Ovary (tissue), 9 donors: ENCODE measurements around the gene PAF1. TPM values are rescaled to one million over a fixed set of nuclear protein-coding genes. Genes with fewer than 3 reads are reported as not detected.

Source experiments
- DNase-seq, 5 donors: peaks; one replicate each; pipeline ENCODE4 v3.0.0-alpha.2; 2019 to 2020
- H3K27ac ChIP-seq, 2 donors: fragments of 200-600 bp; one replicate each; pipeline versions ENCODE4 v1.5.1 to v1.8.0; 2019 to 2022
- H3K27me3 ChIP-seq: fragments of 200-600 bp; one replicate; pipeline ENCODE4 v1.8.0; 2022
- H3K36me3 ChIP-seq: fragments of 200-600 bp; sonication (generic); one replicate; pipeline ENCODE4 v1.5.1; 2019
- H3K4me1 ChIP-seq: one replicate; pipeline ENCODE4 v1.8.1; 2013; ENCODE audit warnings: mild to moderate bottlenecking, moderate library complexity; ENCODE audit not compliant: insufficient read depth
- H3K4me3 ChIP-seq: fragments of 200-600 bp; sonication (generic); one replicate; pipeline ENCODE4 v1.5.1; 2017
- H3K9me3 ChIP-seq, 2 donors: fragments of 200-600 bp in 1 of 2; sonication (generic) in 1 of 2; one replicate each; pipeline versions ENCODE4 v1.5.1 to v1.8.1; 2013 to 2019; ENCODE audit warnings: mild to moderate bottlenecking in 1 of 2, moderate library complexity in 1 of 2
- CTCF ChIP-seq, 3 donors: fragments of 450-650 bp in 2 of 3; fragments of 200-600 bp in 1 of 3; IDR thresholded peaks; one replicate each; pipeline versions ENCODE4 v1.5.1 to v1.8.0; 2016 to 2022; ENCODE audit warnings: antibody characterized with exemption in 3 of 3, mild to moderate bottlenecking in 1 of 3
- EP300 ChIP-seq: sonication (generic); formaldehyde crosslinking; IDR thresholded peaks from one replicate; pipeline ENCODE4 v1.6.1; 2017; ENCODE audit warnings: antibody characterized with exemption
- POLR2A ChIP-seq: fragments of 450-650 bp; IDR thresholded peaks from one replicate; pipeline ENCODE4 v1.6.1; 2017; ENCODE audit warnings: antibody characterized with exemption, mild to moderate bottlenecking, moderate library complexity
- WGBS, 3 donors: extraction: QIAGEN DNeasy Blood & Tissue Kit in 1 of 3; methylation state at CpG; one replicate each; pipeline versions ENCODE4 v1.1.5 to v1.1.7; 2013 to 2017; 5-methylcytosine and 5-hydroxymethylcytosine counted together
- intact Hi-C, 4 donors: fragments of 100-400 bp; cut with DNase I; formaldehyde crosslinking; loops; one replicate each; pipeline versions ENCODE4 v1.11.0 to v1.15.1; 2022 to 2023
- polyA plus RNA-seq, 2 donors: library from polyadenylated mRNA; stranded (reverse); fragments of 200-250 nt in 1 of 2; fragments of 350-450 nt in 1 of 2; fragmentation: Illumina TruSeq in 1 of 2; extraction: RNeasy Lipid Tissue Mini Kit (QIAGEN cat#74804) in 1 of 2; gene quantifications; one replicate each; pipeline ENCODE4 v1.2.3, GENCODE V29; 2013 to 2014
- total RNA-seq, 7 donors: library from RNA; depleted of rRNA in 2 of 7; stranded (reverse); fragments of >200 nt in 2 of 7; fragmentation: NEBNext Ultra II Directional in 3 of 7; extraction: Animal tissue kit (Norgen Biotek cat#: 25700) in 3 of 7; gene quantifications; one replicate each; pipeline versions ENCODE4 v1.1.0 to v1.2.4, GENCODE V29; 2016 to 2023
- donor health status: DM: no; HTN: no; CAD: no; lungs with moderate emphysema.
- donor health status: DM: no; HTN: no; CAD: no.
- donor health status: Bipolar disorder and iron deficiency.
- donor health status: DM: yes; HTN: yes; CAD: no.
- donor health status: DM: no; HTN: no; CAD: no.
- donor health status: DM: yes; HTN: yes; CAD: no.

PAF1 gene
- total and polyA plus RNA-seq, 9 donors: 31.0 to 78.1 (median 50.2) TPM

GRCh38 chr19:39430675-39431593 lies 40.0 kb upstream of the PAF1 start:
- WGBS, 3 donors: 66 to 71% (median 70%) methylated on average over 25 of the region's 25 CpGs
- DNase-seq: peak in 1 of 5 donors; percentile 27

GRCh38 chr19:39428283-39429112 lies 37.6 kb upstream of the PAF1 start:
- intact Hi-C loops: no loop called here
- Histone ChIP-seq H3K4me1 (peaks cover 8% of the 10 kb centered on the region), H3K4me3 (no peak overlapping the region), H3K27ac (peak overlapping the region in 1 of 2 donors; percentile 71), H3K36me3 (no peaks in the 10 kb centered on the region), H3K27me3 (no peaks in the 10 kb centered on the region), H3K9me3 (no peaks in the 10 kb centered on the region)
- WGBS, 3 donors: 6 to 8% (median 6%) methylated on average over 23 of the region's 23 CpGs
- TF ChIP-seq EP300: no peak
- no peak for TF ChIP-seq POLR2A
- peak; percentile 80 to 91 (median 82) for DNase-seq

More at GRCh38 chr19:39430675-39431593, 40.0 kb upstream of the PAF1 start:
- H3K4me3 ChIP-seq: no peak overlapping the region
- H3K9me3 ChIP-seq: no peaks in the 10 kb centered on the region
- intact Hi-C loops: no loop called here
- H3K4me1 ChIP-seq: peaks cover 17% of the 10 kb centered on the region
- no peaks in the 10 kb centered on the region for H3K36me3 ChIP-seq
- TF ChIP-seq EP300: no peak
- TF ChIP-seq CTCF (IDR thresholded peaks at IDR 0.05): no peak
- no peak for TF ChIP-seq POLR2A
- H3K27me3 ChIP-seq: no peaks in the 10 kb centered on the region
- H3K27ac ChIP-seq: no peak overlapping the region

- peak in 1 of 5 donors; percentile 22 for DNase-seq
- TF ChIP-seq CTCF (IDR thresholded peaks at IDR 0.05) (no peak), POLR2A (no peak), EP300 (no peak)
- Histone ChIP-seq H3K9me3 (no peaks in the 10 kb centered on the region), H3K27ac (peak overlapping the region in 1 of 2 donors; percentile 71), H3K4me1 (peaks cover 8% of the 10 kb centered on the region), H3K27me3 (no peaks in the 10 kb centered on the region), H3K4me3 (no peak overlapping the region), H3K36me3 (no peaks in the 10 kb centered on the region)
- 81 to 82% (median 81%) methylated on average over 11 of the region's 11 CpGs for WGBS, 3 donors
- intact Hi-C loops: no loop called here
Observed at GRCh38 chr19:39427707-39428106, 36.8 kb upstream of the PAF1 start.

DNA sequence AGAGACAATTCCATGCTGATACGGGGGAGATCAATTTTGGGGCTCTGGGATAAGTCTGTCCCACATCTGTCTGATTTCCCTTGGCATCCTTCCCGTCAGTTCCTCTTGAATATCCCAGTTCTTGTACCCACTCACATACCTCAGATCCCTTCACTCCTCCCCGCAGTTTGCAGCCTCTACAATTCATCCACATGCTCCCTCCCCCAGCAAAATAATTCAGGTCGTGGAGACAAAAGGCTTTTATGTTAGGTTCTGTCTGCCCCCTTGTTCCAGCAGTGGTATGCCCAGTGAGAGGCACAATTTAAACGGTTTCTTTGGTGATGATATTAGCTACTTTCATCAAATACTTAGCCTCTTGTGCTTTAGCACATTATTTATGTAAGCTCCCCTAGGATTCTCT lies 35.3 kb upstream of the PAF1 start:
- TF ChIP-seq EP300: no peak
- TF ChIP-seq CTCF (IDR thresholded peaks at IDR 0.05): no peak
- no peak for TF ChIP-seq POLR2A
- Histone ChIP-seq H3K4me3 (no peak overlapping the region), H3K9me3 (no peaks in the 10 kb centered on the region), H3K36me3 (no peaks in the 10 kb centered on the region), H3K27me3 (no peaks in the 10 kb centered on the region), H3K4me1 (peaks cover 8% of the 10 kb centered on the region), H3K27ac (no peak overlapping the region)
- DNase-seq: no peak
- intact Hi-C loops: no loop called here
- 39 to 55% (median 44%) methylated on average over 5 of the region's 5 CpGs for WGBS, 3 donors
